ENCODE results near the gene TBC1D2B.

- TF ChIP-seq CTCF (IDR thresholded peaks at IDR 0.05) (no peak), EP300 (IDR thresholded peaks at IDR 0.05) (no peak), POLR2A (IDR thresholded peaks at IDR 0.05; ENCODE audit: low read depth) (no peak), POLR2AphosphoS5 (IDR thresholded peaks at IDR 0.05) (no peak)
Measured at GRCh38 chr15:77989296-77990143, 88.0 kb downstream of the TBC1D2B start.

Measured in esophagus muscularis mucosa (tissue), 4 donors.